ENCODE measurements around the gene RAD51B. TPM values are rescaled to one million over a fixed set of nuclear protein-coding genes. Genes with fewer than 3 reads are reported as not detected.
A peak's percentile ranks its signal among the peaks of the same experiment; 100 is the strongest.

Gene RAD51B
- total RNA-seq, 1 experiment from 2014 or later: 10.8 TPM

- H3K4me3 ChIP-seq (ENCODE audit: low read length): peak overlapping the region; percentile 60
- peak overlapping the region; percentile 63 for H2AFZ ChIP-seq (ENCODE audit: low read length)
- H3K27ac ChIP-seq (ENCODE audit: low read length): peak overlapping the region; percentile 64
- intact Hi-C loops (cut with micrococcal nuclease): loop anchor here (1.0 to 5.0 kb wide), 4 partner anchors 16 to 157 kb away; no protein-coding TSS in a partner anchor
- H3F3A ChIP-seq (ENCODE audit: low read length, unreplicated experiment): no peaks in the 10 kb centered on the region
- no peaks in the 10 kb centered on the region for H3K9me2 ChIP-seq (replicated peaks; ENCODE audit: low read length)
- POLR2A ChIA-PET (ENCODE audit: unreplicated experiment): interaction anchor here (0.6 kb wide), 1 partner anchor 56 kb away, joined by 16 read pairs; no protein-coding TSS in a partner anchor
- no peaks in the 10 kb centered on the region for H3K36me3 ChIP-seq (ENCODE audit: low read depth, low read length)
- no peaks in the 10 kb centered on the region for H3K27me3 ChIP-seq (ENCODE audit: low read length)
- no peaks in the 10 kb centered on the region for H3K9me3 ChIP-seq (ENCODE audit: low read length)
- CTCF ChIA-PET: no interaction called here
- peak overlapping the region; percentile 35 for H3K9ac ChIP-seq (ENCODE audit: low read length)
- TF ChIP-seq CTCF (conservative IDR thresholded peaks at IDR 0.05; ENCODE audit: low read depth, low read length) (no peak), EZH2phosphoT487 (IDR thresholded peaks at IDR 0.05; ENCODE audit: borderline replicate concordance, low read length) (no peak), EZH2 (IDR thresholded peaks at IDR 0.05; ENCODE audit: low read length, unreplicated experiment) (no peak)
- no peaks in the 10 kb centered on the region for H3K79me2 ChIP-seq (ENCODE audit: low read length)
- H3K4me1 ChIP-seq (ENCODE audit: insufficient read depth, low read length): peaks cover 20% of the 10 kb centered on the region
- no peak for DNase-seq
- peak overlapping the region; percentile 87 for H3K4me2 ChIP-seq (ENCODE audit: low read length)
- TSS peak; percentile 65 for BruUV-seq (replicated peaks)
- no peaks in the 10 kb centered on the region for H4K20me1 ChIP-seq (ENCODE audit: low read length)
- 0 out of 2 replicates have a peak, but pooled peaks have one; percentile 3 for ATAC-seq
Observed at GRCh38 chr14:68000511-68000910, 180.9 kb downstream of the RAD51B start.

- no peaks in the 10 kb centered on the region for H3K27me3 ChIP-seq (ENCODE audit: low read length)
Observed at GRCh38 chr14:68008491-68008890, 188.9 kb downstream of the RAD51B start.

More at GRCh38 chr14:68008491-68008890, 188.9 kb downstream of the RAD51B start:
- Histone ChIP-seq H3K4me1 (ENCODE audit: insufficient read depth, low read length) (peaks cover 12% of the 10 kb centered on the region), H3K4me2 (ENCODE audit: low read length) (no peak overlapping the region), H3K4me3 (ENCODE audit: low read length) (no peak overlapping the region), H3K9me3 (ENCODE audit: low read length) (no peaks in the 10 kb centered on the region), H3K36me3 (ENCODE audit: low read depth, low read length) (no peaks in the 10 kb centered on the region), H3K27ac (ENCODE audit: low read length) (no peak overlapping the region), H2AFZ (ENCODE audit: low read length) (no peak overlapping the region), H3K9ac (ENCODE audit: low read length) (no peak overlapping the region), H3F3A (ENCODE audit: low read length, unreplicated experiment) (no peaks in the 10 kb centered on the region), H3K9me2 (replicated peaks; ENCODE audit: low read length) (no peaks in the 10 kb centered on the region), H3K79me2 (ENCODE audit: low read length) (no peaks in the 10 kb centered on the region), H4K20me1 (ENCODE audit: low read length) (no peaks in the 10 kb centered on the region)
- TF ChIP-seq CTCF (conservative IDR thresholded peaks at IDR 0.05; ENCODE audit: low read depth, low read length): no peak
- ChIA-PET CTCF (no interaction called here), POLR2A (ENCODE audit: unreplicated experiment) (no interaction called here)
- intact Hi-C loops (cut with micrococcal nuclease): loop anchor here (5.0 kb wide), 1 partner anchor 36 kb away; no protein-coding TSS in a partner anchor
- no TSS peak for BruUV-seq (replicated peaks)
- ATAC-seq: no peak
- DNase-seq: no peak

Measured in PC-3 (cell line).